Limb (tissue), 2 donors: ENCODE data around the gene DIAPH2.

Source experiments
- DNase-seq, 2 donors: peaks; one replicate each; pipeline ENCODE4 v3.0.0-alpha.2; 2016; ENCODE audit errors: extremely low spot score in 2 of 2

The DIAPH2 gene

GRCh38 chrX:97159916-97160800 lies 475.5 kb downstream of the DIAPH2 start:
- no peak for DNase-seq

GRCh38 chrX:97167333-97167732 lies 482.7 kb downstream of the DIAPH2 start:
- DNase-seq: no peak

- no peak for DNase-seq
Measured at GRCh38 chrX:97168646-97169045, 484.0 kb downstream of the DIAPH2 start.

GRCh38 chrX:97175147-97175546 lies 490.5 kb downstream of the DIAPH2 start:
- DNase-seq: no peak

- DNase-seq: no peak
Measured at GRCh38 chrX:97189668-97190067, 505.0 kb downstream of the DIAPH2 start.

GRCh38 chrX:97199501-97199900 lies 514.9 kb downstream of the DIAPH2 start:
- no peak for DNase-seq

GRCh38 chrX:97200454-97200853 lies 515.8 kb downstream of the DIAPH2 start:
- no peak for DNase-seq

- DNase-seq: no peak
Measured at GRCh38 chrX:97210501-97210900, 525.9 kb downstream of the DIAPH2 start.

GRCh38 chrX:97211070-97211469 lies 526.4 kb downstream of the DIAPH2 start:
- no peak for DNase-seq

- no peak for DNase-seq
Measured at GRCh38 chrX:97215186-97215585, 530.5 kb downstream of the DIAPH2 start.

- no peak for DNase-seq
Measured at GRCh38 chrX:97224148-97224547, 539.5 kb downstream of the DIAPH2 start.

- no peak for DNase-seq
Measured at GRCh38 chrX:97229318-97229717, 544.7 kb downstream of the DIAPH2 start.

GRCh38 chrX:97230948-97231347 lies 546.3 kb downstream of the DIAPH2 start:
- no peak for DNase-seq

- DNase-seq: no peak
Measured at GRCh38 chrX:97234471-97235081, 549.9 kb downstream of the DIAPH2 start.

GRCh38 chrX:97238632-97239031 lies 554.0 kb downstream of the DIAPH2 start:
- DNase-seq: no peak

GRCh38 chrX:97252111-97252510 lies 567.5 kb downstream of the DIAPH2 start:
- no peak for DNase-seq

- no peak for DNase-seq
Measured at GRCh38 chrX:97260679-97261078, 576.0 kb downstream of the DIAPH2 start.

- no peak for DNase-seq
Measured at GRCh38 chrX:97266406-97267121, 581.9 kb downstream of the DIAPH2 start.

- no peak for DNase-seq
Measured at GRCh38 chrX:97267396-97268181, 582.9 kb downstream of the DIAPH2 start.

- no peak for DNase-seq
Measured at GRCh38 chrX:97268182-97268680, 583.6 kb downstream of the DIAPH2 start.

GRCh38 chrX:97284531-97284930 lies 599.9 kb downstream of the DIAPH2 start:
- DNase-seq: no peak
